NT2/D1 (cell line): ENCODE results near the gene TRIM25.

Source experiments
- SUZ12 ChIP-seq: IDR thresholded peaks from 2 replicates; pipeline ENCODE4 v1.6.1; 2011; ENCODE audit not compliant: insufficient read length, insufficient read depth; ENCODE audit errors: extremely low read depth
- YY1 ChIP-seq: IDR thresholded peaks from 2 replicates; pipeline ENCODE4 v1.6.1; 2011; ENCODE audit not compliant: insufficient read length, insufficient read depth
- ZNF274 ChIP-seq: IDR thresholded peaks from 2 replicates; pipeline ENCODE4 v1.6.1; 2011; ENCODE audit warnings: mild to moderate bottlenecking, low read depth, low read length

GRCh38 chr17:56876766-56877179, 37.1 kb downstream of the TRIM25 start:
- TF ChIP-seq ZNF274 (no peak), YY1 (no peak), SUZ12 (no peak)
